ENCODE data around the gene CPNE5. TPM values are rescaled to one million over a fixed set of nuclear protein-coding genes. Genes with fewer than 3 reads are reported as not detected.
"Not testable (repeated sequence)": the region's sequence is repeated elsewhere in the genome, so short reads cannot be mapped to it uniquely, and the experiment has no call there.

Gene CPNE5
- total RNA-seq, 1 donor from 2014 or later: 10.0 TPM

DNA sequence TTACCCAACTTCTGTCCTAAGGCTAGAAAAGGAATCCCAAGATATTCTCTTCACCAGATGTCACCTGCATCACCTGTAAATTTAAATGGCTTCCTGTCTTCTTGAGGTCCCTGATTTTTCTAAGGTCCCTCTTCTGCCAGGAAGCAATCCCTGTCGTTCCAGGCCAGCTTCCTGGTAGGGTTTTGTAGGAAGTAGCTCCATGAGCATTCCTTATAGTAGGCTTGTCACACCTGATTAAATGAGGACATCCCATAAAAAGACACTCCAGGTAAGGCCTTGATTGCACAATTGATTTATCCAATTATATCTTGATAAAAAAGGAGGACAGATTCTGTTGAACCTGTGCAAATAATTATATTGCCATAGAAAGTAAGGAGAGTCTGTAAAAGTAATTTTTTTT is 132.9 kb downstream of the CPNE5 start:
- DNase-seq (no peak), ATAC-seq (ENCODE audit: poor library complexity) (no peak)
- intact Hi-C loops (cut with DNase I): no loop called here

DNA sequence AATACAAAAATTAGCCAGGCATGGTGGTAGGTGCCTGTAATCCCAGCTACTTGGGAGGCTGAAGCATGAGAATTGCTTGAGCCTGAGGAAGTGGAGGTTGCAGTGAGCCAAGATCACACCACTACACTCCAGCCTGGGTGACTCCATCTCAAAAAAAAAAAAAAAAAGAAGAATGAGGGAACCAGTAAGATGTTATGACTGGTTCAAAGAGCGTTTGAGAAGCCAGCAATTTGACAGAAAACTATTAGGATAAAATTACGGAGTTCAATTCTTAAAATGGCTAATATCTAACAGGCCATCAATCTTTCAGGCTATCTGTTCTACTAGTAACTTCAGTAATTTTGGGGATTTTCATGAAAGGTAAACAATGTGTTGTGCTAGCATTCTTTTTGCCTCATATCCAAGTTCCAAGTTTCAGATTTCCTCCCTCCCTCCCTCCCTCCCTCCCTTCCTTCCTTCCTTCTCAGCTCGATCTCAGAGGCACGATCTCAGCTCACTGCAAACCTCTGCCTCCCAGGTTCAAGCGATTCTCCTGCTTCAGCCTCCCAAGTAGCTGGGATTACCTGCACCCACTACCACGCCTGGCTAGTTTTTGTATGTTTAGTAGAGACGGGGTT is 134.2 kb downstream of the CPNE5 start:
- not testable (repeated sequence) for DNase-seq

DNA sequence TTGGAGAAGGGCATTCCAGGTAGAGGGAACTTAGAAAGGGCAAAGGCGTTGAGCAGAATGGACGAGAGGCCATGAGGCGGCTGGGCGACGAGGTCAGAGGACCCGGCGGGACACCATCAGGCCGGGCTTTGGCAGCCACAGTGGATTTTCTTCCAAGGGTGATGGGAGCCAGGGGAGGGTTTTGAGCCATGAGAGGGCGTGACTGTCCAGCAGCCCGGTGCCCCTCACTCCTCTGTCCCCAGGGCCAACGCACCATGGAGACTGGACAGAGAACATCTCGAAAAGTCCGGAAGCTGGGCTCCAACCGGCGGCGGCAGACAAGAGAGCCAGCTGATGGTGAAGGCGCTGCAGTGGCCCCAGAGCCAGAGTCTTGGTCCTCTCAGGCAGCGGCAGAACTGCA is 135.3 kb downstream of the CPNE5 start:
- ATAC-seq (ENCODE audit: poor library complexity) (no peak), DNase-seq (no peak)
- intact Hi-C loops (cut with DNase I): no loop called here

More for the DNA sequence above, 134.2 kb downstream of the CPNE5 start:
- ATAC-seq (ENCODE audit: poor library complexity); intact Hi-C loops (cut with DNase I): not testable (repeated sequence)

DNA sequence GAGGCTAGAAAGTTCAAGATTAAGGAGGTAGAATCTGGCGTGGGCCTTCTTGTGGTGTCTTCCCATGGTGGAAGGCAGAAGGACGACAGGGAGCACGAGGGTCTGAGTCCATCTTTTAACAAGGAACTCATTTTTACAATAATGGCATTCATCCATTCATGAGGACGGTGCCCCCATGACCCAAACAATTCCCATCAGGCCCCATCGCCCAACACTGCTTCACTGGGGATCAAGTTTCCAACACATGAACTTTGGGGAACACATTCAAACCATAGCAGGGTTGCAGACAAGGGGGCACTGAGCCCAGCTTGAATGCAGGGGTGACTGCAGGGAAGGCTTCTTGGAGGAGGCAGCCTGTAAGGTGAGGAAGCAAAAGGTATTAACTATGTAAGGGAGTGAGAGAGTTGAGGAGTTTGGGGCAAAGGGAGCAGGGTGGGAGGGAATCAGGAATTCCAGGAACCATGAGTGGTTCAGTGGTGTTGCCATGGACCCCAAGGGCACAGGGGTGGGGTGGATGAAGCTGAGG is 136.1 kb downstream of the CPNE5 start:
- intact Hi-C loops (cut with DNase I): no loop called here
- no peak for ATAC-seq (ENCODE audit: poor library complexity)
- DNase-seq: no peak

DNA sequence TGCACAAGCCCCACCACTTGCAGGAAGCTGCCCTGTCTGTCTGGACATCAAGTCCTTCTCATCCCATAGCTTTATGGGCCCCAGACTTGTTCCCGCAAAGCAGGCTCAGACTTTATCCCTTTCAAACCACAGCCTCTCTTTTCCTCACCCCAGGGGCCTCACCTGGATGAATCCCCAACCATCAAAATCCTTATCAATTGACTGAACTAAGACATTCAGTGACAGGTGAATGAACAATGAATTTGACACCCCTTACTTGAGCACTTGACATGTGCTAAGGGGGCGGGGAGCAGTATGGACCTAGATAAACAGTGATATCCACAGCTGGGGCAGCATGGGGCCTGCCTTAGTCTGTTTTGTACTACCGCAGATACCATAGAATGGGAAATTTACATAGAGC is 136.6 kb downstream of the CPNE5 start:
- ATAC-seq (ENCODE audit: poor library complexity) (no peak), DNase-seq (no peak)
- intact Hi-C loops (cut with DNase I): no loop called here

DNA sequence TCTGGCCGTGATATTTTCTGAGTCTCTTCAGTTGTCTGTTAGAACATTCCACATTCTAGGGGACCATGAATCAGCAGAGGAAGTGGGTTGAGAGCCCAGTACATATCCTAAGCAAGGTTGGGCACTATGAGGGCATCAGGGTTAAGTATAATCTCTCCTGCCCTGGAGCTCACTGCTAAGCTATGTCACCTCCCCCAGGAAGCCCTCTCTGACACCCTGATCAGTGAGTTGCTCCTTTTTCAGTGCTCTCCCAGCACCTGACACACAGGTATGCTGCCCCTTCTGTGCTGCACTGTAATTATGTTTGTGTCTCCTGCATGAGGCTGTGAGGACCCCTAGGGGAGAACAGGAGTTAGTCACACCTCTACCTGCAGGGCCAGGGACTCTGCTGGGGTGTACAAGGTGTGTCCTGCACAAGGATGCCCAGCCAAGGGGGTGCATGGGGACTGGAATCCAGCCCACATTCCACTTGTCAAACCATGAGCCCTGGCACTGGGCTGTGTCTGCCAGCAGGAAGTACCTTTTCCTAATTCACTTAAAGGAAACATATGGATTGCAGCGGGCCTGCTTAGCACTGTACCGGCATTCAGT is 137.7 kb downstream of the CPNE5 start:
- peak; percentile 25 for ATAC-seq (ENCODE audit: poor library complexity)
- no peak for DNase-seq
- intact Hi-C loops (cut with DNase I): no loop called here

DNA sequence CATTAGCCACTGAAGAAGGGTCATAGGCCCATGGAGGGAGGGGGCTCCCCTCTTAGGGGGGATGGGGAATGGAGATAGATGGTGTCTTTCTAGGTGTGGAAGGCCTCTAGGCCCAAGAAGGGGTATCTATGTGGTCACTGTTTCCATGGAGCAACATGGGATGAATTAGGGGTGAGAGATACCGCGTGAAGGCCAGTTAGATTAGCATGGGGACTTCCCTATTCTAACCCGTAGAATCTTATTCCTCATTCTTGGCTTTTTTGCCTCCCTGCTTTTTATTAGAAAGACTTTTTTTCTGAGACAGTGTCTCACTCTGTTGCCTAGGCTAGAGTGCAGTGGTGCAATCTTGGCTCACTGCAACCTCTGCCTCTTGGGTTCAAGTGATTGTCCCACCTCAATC is 138.4 kb downstream of the CPNE5 start:
- DNase-seq (no peak), ATAC-seq (ENCODE audit: poor library complexity) (peak; percentile 45)
- intact Hi-C loops (cut with DNase I): no loop called here

DNA sequence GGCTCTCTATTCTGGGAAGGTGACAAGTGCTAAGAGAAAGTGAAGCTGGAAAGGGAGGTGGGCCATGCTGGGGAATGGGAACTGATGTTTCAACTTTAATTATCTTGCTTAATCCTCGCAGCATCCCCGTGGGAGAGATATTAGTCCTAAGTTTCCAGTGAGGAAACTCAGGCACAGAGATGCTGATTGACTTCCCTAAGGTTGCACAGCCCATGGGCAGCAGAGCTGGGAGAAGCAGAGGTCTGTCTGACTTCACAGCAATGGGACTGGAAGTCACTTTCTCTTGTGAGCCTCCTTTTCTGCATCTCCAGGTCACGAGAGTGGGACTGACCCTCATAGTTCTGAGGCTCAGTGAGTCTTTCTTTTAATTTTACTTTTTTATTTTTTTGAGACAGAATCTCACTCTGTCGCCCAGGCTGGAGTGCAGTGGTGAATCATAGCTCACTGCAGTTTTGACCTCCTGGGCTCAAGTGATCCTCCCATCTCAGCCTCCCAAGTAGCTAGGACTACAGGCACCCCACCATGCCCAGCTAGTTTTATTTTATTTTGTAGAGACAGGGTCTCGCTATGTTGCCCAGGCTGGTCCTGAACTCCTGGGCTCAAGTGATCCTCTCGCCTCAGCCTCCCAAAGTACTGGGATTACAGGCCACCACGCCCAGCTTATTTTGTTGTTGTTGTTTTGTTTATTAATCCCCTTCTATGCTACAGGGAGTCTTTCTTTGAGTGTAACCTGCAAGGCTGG is 139.0 kb downstream of the CPNE5 start:
- ATAC-seq (ENCODE audit: poor library complexity): no peak
- DNase-seq: no peak
- intact Hi-C loops (cut with DNase I): no loop called here

DNA sequence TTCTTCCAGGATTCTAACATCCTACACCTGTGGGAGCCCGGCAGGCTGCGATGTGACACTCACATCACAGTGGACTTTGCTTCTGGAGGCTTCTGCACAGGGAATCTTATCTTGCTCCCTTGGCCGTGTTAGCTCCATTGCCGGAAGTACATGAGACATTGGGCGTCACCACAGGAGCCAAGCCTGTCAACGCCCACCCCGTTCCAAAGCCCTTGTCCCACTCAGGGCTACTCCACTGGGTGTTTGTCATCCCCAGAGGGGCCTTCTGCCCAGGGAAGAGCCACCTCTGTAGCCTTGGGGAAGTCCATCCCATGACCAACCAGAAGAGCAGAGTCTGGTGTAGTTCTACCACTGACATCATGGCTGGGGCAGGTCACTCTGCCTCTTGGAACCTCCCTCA is 139.9 kb downstream of the CPNE5 start:
- intact Hi-C loops (cut with DNase I): no loop called here
- DNase-seq (no peak), ATAC-seq (ENCODE audit: poor library complexity) (no peak)

DNA sequence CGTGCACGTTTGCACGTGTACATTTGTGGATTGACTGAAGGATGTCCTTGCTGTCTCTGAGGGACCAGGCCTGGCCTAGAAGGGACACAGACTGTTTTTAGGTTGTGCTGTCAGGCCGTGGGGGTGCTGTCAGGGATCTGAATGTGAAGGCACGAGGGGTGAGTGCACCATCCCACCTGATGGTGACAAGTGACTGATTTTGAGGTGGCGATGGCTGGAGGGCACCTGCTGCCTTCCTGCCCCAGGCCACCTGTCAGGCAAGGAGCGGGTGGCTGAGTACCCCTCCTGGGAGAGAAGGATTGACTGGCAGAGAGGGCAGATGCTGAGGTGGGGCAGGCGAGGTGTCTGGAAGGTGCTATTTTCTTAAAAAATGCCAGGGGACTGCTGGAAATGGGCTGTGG is 140.4 kb downstream of the CPNE5 start:
- ATAC-seq (ENCODE audit: poor library complexity) (no peak), DNase-seq (no peak)
- intact Hi-C loops (cut with DNase I): no loop called here

DNA sequence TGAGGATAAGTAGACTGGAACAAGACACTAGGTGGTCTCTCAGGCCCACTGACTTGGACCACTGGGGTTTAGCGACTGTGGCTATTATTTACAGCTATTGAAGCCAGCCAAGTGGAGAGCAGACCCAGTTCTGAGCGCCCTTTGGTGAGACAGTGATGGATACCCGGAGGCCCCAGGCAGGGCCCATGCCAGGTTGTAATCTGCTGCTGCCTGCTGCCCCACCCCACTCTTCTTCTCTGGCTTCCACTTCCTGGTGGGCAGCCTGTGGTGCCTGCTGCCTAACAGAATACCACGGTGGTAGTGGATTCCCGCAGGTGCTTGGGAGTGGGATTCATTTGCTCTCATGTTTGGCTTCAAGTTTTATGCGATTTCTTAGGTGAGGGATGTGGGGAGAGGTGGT is 141.0 kb downstream of the CPNE5 start:
- no peak for DNase-seq
- intact Hi-C loops (cut with DNase I): no loop called here
- no peak for ATAC-seq (ENCODE audit: poor library complexity)

DNA sequence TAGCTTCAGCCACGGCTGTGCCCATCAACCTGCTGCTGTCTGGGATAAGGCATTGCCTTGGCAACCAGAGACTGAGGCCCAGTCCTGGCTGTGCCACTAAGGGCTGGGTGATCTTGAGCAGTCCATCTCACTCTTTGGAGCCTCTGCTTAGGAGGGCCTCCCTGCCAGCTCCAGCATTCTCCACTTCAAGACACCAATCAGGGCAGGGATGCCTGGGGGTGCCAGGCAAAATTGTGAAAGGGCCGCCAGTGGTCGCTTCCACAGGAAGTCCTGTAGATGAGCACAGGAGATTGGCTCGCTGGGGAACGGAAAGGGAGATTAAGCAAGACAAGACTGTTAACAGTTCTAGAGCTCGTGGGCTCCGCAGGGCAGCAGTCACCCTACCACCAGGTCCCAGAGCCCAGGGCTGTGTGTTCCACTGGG is 141.8 kb downstream of the CPNE5 start, which contains the start of gene RAB44:
RAB44 (plus strand) TSS at position 346 of the 423 bp plus-strand sequence. CDS start 6,410 bp downstream, outside the sequence.
- DNase-seq (no peak), ATAC-seq (ENCODE audit: poor library complexity) (no peak)
- intact Hi-C loops (cut with DNase I): no loop called here

DNA sequence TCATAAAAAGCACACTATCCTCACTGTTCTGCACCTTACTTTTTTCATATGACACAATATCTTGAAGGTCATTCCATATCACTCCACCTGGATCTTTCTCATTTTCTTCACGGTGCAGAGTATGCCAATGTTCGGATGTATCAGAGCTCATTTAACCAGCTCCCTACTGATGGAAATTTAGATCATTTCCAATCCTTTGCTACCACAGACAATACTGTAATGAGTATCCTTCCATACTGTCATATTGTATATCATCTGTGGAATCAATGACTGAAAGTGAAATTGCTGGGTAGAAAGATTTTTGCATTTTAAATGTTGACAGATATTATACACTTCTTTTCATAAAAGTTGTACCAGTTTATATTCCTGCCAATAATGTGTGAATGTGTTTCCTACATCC is 143.8 kb downstream of the CPNE5 start:
- ATAC-seq (ENCODE audit: poor library complexity) (no peak), DNase-seq (no peak)
- intact Hi-C loops (cut with DNase I): no loop called here

DNA sequence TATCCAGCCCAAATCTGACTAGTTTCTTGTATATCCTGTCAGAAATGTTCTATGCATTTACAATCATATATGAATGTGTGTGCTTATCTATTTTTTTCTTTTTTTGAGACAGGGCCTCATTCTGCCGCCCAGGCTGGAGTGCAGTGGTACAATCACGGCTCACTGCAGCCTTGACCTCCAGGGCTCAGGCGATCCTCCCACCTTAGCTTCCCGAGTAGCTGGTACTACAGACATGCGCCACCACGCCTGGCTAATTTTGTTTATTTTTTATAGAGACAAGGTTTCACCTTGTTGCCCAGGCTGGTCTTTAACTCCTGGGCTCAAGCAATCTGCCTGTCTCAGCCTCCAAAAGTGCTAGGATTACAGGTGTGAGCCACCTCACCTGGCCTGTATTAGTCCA is 144.6 kb downstream of the CPNE5 start:
- intact Hi-C loops (cut with DNase I): no loop called here
- DNase-seq: no peak
- ATAC-seq (ENCODE audit: poor library complexity): no peak

DNA sequence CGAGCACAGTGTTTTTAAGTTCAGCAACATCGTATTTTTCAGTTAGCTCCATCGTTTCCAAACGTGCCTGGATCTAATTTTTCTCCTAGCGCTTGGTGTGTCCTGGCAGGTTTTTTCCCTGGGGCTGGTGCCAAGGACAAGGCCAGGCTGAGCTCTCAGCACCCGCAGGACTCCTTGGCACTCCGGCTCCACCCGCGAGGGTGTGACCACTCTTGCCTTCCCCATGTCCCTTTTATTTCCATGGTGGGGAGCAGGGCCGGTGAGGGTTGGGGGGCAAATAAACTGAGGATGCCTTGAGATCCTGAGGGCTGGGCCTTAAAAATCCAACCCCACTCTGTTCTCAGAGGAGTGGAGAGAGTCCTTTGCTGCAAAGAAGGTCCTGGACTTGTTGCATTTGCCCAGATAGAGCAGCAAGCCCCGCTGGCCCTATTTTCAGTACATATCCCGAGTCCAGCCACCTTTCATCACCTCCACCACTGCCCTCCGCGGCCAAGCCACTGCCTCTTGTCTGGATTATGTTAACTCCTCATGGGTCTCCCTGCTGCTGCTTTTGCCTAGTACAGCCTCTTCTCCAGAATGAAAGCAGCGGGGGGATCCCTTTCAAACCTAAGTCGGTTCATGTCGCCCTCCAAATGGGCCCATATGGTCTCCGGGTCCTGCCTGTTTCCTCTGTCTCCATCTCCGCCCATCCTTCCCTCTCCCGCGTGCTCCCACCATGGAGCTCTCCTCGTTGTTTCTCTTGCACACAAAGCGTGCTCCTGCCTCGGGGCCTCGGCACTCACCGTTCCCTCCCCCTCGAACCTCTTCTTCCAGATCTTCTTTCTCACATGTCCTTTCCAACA is 146.2 kb downstream of the CPNE5 start:
- intact Hi-C loops (cut with DNase I): no loop called here
- ATAC-seq (ENCODE audit: poor library complexity): peak; percentile 90
- DNase-seq: peak; percentile 84

DNA sequence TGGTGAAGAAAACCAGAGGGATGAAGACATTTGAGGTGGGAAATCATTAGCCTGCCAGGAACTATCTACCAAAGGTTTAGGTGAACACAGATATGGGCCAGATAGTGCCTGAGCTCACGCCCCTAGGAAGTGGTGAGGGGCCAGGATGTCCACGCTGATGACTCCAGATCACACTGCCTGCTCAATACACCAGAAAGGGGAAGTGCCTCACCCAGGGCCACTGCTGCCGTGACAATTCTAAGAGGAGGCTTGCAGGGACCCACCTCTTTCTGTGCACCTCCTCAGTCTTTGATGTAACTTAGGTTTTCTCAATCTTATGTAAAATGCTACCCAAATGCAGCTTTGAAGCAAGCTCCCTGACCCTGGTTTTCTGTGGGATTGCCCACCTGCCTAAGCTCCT is 147.0 kb downstream of the CPNE5 start:
- ATAC-seq (ENCODE audit: poor library complexity): peak; percentile 48
- DNase-seq: no peak
- intact Hi-C loops (cut with DNase I): no loop called here

DNA sequence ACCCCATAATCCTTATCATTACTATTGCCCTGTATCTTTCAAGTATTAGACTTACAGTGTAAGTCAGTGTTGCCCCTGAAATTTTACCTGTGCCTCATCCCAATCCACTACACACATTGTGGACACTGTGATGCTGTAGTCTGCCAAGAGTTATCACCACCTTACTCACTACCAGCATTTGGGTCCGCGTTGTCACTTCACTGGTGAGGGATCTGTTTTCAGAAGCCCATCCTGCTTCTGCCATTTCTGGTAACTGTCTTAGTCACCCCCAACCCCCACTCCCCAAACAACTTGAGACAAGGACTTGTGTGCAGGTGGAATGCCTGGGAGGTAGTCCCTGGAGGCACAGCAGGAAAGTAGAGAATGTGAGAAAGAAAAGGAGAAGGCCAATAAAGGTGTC is 147.6 kb downstream of the CPNE5 start:
- DNase-seq (no peak), ATAC-seq (ENCODE audit: poor library complexity) (no peak)
- intact Hi-C loops (cut with DNase I): no loop called here

DNA sequence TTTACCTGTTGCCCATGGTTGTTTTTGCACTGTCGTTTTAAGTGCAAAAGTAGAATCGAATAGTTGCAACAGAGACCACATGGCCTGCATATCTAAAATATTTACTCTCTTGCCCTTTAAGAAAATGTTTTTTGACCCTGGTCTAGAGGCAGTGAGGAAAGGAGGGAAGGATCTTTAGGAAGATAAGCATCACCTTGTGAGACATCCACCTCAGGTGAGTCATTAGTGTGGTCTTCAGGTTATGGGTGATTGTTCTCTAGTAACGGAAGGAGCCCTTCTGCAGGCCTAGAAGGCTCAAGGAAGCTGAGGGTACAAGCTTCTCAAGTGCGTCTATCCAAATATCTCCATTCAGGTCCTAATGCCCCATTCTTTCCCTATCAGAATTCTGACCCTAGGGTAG is 148.2 kb downstream of the CPNE5 start:
- intact Hi-C loops (cut with DNase I): no loop called here
- ATAC-seq (ENCODE audit: poor library complexity) (no peak), DNase-seq (no peak)

Data from Right ventricle myocardium superior (tissue), 1 donor.